DND-41 (cell line): ENCODE results near the gene DSCAM.

Experiments
- EZH2 ChIP-seq: IDR thresholded peaks from 3 replicates; pipeline ENCODE4 v1.6.1; 2012; ENCODE audit warnings: borderline replicate concordance, low read depth, mild to moderate bottlenecking, moderate library complexity, low read length, inconsistent platforms; ENCODE audit not compliant: severe bottlenecking
- TF ChIP-seq, protein P1 (sequence below): IDR thresholded peaks from 2 replicates; pipeline ENCODE4 v1.5.1; 2012; ENCODE audit warnings: borderline replicate concordance, low read length, moderate library complexity, mild to moderate bottlenecking; ENCODE audit not compliant: poor library complexity, severe bottlenecking; ENCODE audit errors: extremely low read depth

DNA sequence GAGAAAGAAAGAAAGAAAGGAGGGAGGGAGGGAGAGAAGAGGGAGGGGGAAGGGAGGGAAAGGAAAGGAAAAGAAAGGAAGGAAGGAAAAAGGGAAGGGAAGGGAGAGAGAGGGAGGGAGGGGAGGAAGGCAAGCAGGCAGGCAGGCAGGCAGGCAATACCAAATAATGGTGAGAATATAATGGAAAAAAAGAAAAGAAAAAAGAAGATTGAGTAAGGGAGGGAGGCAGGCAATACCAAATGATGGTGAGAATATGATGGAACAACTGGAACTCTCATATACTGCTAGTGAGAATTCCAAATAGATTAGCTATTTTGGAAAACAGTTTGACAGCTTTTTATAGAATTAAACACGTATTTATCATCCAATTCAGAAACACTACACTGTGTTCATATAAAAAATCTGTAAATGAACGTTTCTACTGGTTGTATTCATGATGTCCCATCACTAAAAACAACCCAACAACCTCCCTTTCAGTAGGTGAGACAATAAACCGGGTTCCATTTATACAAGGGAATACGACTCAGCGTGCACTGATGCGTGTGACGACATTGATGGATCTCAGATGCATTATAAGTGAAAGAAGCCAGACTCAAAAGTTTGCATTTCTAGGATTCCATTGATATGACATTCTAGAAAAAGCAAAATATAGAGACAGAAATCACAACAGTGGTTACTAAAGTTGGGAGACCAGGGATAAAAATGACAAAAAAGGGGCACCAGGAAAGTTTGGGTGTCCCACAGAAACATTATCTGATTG, 226.4 kb downstream of the DSCAM start:
- TF ChIP-seq, protein P1, sequence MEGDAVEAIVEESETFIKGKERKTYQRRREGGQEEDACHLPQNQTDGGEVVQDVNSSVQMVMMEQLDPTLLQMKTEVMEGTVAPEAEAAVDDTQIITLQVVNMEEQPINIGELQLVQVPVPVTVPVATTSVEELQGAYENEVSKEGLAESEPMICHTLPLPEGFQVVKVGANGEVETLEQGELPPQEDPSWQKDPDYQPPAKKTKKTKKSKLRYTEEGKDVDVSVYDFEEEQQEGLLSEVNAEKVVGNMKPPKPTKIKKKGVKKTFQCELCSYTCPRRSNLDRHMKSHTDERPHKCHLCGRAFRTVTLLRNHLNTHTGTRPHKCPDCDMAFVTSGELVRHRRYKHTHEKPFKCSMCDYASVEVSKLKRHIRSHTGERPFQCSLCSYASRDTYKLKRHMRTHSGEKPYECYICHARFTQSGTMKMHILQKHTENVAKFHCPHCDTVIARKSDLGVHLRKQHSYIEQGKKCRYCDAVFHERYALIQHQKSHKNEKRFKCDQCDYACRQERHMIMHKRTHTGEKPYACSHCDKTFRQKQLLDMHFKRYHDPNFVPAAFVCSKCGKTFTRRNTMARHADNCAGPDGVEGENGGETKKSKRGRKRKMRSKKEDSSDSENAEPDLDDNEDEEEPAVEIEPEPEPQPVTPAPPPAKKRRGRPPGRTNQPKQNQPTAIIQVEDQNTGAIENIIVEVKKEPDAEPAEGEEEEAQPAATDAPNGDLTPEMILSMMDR, result no peak
- TF ChIP-seq EZH2, result no peak
